Lung microvascular endothelial cell (primary cell): ENCODE results near the gene TEX22. TPM values are rescaled to one million over a fixed set of nuclear protein-coding genes. Genes with fewer than 3 reads are reported as not detected.

Experiments used
- DNase-seq, 2 donors: peaks; one replicate each; pipeline versions ENCODE4 v3.0.0 to v3.0.0-alpha.2; 2010; ENCODE audit warnings: low read depth in 2 of 2
- total RNA-seq: library from RNA; depleted of rRNA; stranded (reverse); fragments of >200 nt; gene quantifications from 2 replicates; pipeline ENCODE4 v1.2.1, GENCODE V29; 2014

TEX22 gene
- total RNA-seq, 1 donor from 2014 or later: under 0.01 TPM

- DNase-seq: no peak
These were observed 31.8 kb upstream of the TEX22 start for GRCh38 chr14:105366386-105367074.

- DNase-seq: no peak
These were observed 31.0 kb upstream of the TEX22 start for GRCh38 chr14:105367116-105368031.

GRCh38 chr14:105368032-105368417, 30.3 kb upstream of the TEX22 start:
- DNase-seq: no peak

- DNase-seq: no peak
These were observed 29.9 kb upstream of the TEX22 start for GRCh38 chr14:105368426-105368825.

- no peak for DNase-seq
These were observed 29.3 kb upstream of the TEX22 start for GRCh38 chr14:105368910-105369652.

GRCh38 chr14:105369653-105370040, 28.7 kb upstream of the TEX22 start:
- DNase-seq: no peak

- DNase-seq: no peak
These were observed 23.9 kb upstream of the TEX22 start for GRCh38 chr14:105374389-105374788.

GRCh38 chr14:105375635-105376057, 22.7 kb upstream of the TEX22 start:
- peak; percentile 45 to 83 for DNase-seq

GRCh38 chr14:105376521-105377440, 21.6 kb upstream of the TEX22 start:
- no peak for DNase-seq

- DNase-seq: no peak
These were observed 20.7 kb upstream of the TEX22 start for GRCh38 chr14:105377555-105378182.

GRCh38 chr14:105378199-105378598, 20.1 kb upstream of the TEX22 start:
- DNase-seq: no peak

GRCh38 chr14:105378873-105379685, 19.3 kb upstream of the TEX22 start:
- DNase-seq: no peak

GRCh38 chr14:105379946-105380345, 18.4 kb upstream of the TEX22 start:
- DNase-seq: no peak

GRCh38 chr14:105380756-105381155, 17.6 kb upstream of the TEX22 start:
- no peak for DNase-seq

- no peak for DNase-seq
These were observed 16.6 kb upstream of the TEX22 start for GRCh38 chr14:105381446-105382342.

GRCh38 chr14:105382343-105383082, 15.8 kb upstream of the TEX22 start:
- DNase-seq: no peak

GRCh38 chr14:105383083-105383730, 15.1 kb upstream of the TEX22 start:
- no peak for DNase-seq
